ENCODE measurements around the gene TET2.

DNA sequence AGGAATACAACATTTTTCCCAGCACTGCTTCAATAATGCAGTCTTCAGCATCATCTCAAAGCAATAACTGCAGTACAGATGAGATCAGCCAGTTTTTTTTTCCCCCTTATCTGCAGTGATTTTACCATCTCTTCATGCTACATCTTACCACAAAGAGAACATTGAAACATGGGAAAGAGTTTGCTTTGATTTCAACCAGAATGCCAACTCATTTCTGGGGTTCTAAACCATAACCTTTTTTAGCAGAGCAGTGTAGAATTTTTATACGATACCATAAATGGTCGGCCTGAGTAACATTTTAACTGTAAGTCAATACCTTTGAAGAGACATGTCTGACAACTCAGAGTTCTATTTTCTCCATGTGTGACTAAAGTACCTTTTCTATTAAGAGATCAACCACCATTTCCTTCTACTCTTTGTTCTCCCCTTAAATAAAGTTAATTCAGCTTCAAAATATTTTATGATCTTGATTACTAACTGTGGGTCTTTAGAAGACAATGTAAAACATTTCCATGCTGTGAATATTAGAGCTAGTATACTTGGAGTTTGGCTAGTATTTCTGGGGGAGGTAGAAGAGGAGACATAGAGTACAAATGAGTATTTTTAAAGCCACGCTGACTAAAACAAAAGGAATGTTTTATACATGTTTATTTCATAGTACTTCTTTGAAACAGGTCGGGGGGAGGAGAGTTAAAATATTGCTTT is 69.1 kb downstream of the TET2 start:
- TF ChIP-seq POLR2A (IDR thresholded peaks at IDR 0.05): no peak
- TF ChIP-seq, protein P1, sequence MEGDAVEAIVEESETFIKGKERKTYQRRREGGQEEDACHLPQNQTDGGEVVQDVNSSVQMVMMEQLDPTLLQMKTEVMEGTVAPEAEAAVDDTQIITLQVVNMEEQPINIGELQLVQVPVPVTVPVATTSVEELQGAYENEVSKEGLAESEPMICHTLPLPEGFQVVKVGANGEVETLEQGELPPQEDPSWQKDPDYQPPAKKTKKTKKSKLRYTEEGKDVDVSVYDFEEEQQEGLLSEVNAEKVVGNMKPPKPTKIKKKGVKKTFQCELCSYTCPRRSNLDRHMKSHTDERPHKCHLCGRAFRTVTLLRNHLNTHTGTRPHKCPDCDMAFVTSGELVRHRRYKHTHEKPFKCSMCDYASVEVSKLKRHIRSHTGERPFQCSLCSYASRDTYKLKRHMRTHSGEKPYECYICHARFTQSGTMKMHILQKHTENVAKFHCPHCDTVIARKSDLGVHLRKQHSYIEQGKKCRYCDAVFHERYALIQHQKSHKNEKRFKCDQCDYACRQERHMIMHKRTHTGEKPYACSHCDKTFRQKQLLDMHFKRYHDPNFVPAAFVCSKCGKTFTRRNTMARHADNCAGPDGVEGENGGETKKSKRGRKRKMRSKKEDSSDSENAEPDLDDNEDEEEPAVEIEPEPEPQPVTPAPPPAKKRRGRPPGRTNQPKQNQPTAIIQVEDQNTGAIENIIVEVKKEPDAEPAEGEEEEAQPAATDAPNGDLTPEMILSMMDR (IDR thresholded peaks at IDR 0.05): no peak

Measured in right lobe of liver (tissue), 4 donors.